Measurements from ENCODE around the gene MAPK4. TPM values are rescaled to one million over a fixed set of nuclear protein-coding genes. Genes with fewer than 3 reads are reported as not detected.
"Not testable (repeated sequence)": the region's sequence is repeated elsewhere in the genome, so short reads cannot be mapped to it uniquely, and the experiment has no call there.

Gene MAPK4
- total RNA-seq, 1 experiment from 2014 or later, result 0.21 TPM

DNA sequence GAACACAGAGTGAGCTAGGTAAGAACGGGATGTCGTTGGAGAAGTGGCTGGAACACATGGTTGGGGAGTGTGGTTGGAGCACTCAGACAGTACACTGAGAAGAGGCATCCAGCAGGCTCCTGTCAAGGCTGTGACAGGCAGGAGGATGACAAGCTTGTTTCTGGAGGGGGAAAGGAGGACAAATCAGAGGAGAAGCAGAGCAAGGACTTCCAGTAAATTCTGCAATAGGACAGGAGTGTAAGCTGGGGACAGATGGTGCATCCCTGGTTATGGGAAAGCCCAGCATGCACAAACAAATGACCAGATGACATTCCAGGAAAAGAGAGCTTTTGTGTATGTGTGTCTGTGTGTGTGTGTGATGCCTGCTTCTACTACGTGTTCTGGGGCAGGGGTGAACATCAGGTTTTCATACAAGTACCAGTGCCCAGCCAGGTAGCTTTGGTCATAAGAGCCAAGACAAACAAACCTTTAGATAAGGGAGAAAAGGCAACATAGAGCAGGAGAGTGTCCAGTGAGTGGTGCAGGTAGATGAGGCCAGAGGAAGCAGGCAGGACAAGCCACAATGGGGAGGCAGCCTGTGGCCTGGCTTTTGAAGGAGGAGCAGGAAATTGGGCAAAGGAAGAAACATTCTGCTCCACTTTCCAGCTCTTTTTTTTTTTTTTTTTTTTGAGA lies 32.1 kb upstream of the MAPK4 start:
- H3K27ac Mint-ChIP-seq (ENCODE audit: low read depth, unreplicated experiment), result no peak overlapping the region
- H3K27me3 Mint-ChIP-seq (ENCODE audit: insufficient read depth, unreplicated experiment), result peaks cover 39% of the 10 kb centered on the region
- intact Hi-C loops (cut with micrococcal nuclease), result no loop called here
- no peak overlapping the region for H3K4me3 Mint-ChIP-seq (ENCODE audit: unreplicated experiment)
- BruUV-seq (replicated peaks), result no TSS peak
- POLR2A ChIA-PET, result no interaction called here
- CTCF ChIA-PET, result interaction anchor here (0.6 kb wide), 2 partner anchors 174 to 251 kb away, joined by 3 read pairs; no protein-coding TSS in a partner anchor
- DNase-seq (ENCODE audit: unreplicated experiment), result no peak
- H3K4me1 Mint-ChIP-seq (ENCODE audit: insufficient read depth, unreplicated experiment), result no peaks in the 10 kb centered on the region
- TF ChIP-seq, protein P1, sequence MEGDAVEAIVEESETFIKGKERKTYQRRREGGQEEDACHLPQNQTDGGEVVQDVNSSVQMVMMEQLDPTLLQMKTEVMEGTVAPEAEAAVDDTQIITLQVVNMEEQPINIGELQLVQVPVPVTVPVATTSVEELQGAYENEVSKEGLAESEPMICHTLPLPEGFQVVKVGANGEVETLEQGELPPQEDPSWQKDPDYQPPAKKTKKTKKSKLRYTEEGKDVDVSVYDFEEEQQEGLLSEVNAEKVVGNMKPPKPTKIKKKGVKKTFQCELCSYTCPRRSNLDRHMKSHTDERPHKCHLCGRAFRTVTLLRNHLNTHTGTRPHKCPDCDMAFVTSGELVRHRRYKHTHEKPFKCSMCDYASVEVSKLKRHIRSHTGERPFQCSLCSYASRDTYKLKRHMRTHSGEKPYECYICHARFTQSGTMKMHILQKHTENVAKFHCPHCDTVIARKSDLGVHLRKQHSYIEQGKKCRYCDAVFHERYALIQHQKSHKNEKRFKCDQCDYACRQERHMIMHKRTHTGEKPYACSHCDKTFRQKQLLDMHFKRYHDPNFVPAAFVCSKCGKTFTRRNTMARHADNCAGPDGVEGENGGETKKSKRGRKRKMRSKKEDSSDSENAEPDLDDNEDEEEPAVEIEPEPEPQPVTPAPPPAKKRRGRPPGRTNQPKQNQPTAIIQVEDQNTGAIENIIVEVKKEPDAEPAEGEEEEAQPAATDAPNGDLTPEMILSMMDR (IDR thresholded peaks at IDR 0.05; ENCODE audit: unreplicated experiment), result no peak
- peaks cover 2% of the 10 kb centered on the region for H3K9me3 Mint-ChIP-seq (ENCODE audit: unreplicated experiment)
- no peaks in the 10 kb centered on the region for H3K36me3 Mint-ChIP-seq (ENCODE audit: insufficient read depth, unreplicated experiment)

- H3K4me3 Mint-ChIP-seq (ENCODE audit: unreplicated experiment), result no peak overlapping the region
- BruUV-seq (replicated peaks), result no TSS peak
- intact Hi-C loops (cut with micrococcal nuclease), result no loop called here
- peaks cover 9% of the 10 kb centered on the region for H3K9me3 Mint-ChIP-seq (ENCODE audit: unreplicated experiment)
- peaks cover 39% of the 10 kb centered on the region for H3K27me3 Mint-ChIP-seq (ENCODE audit: insufficient read depth, unreplicated experiment)
- ChIA-PET POLR2A (no interaction called here), CTCF (no interaction called here)
- H3K27ac Mint-ChIP-seq (ENCODE audit: low read depth, unreplicated experiment), result no peak overlapping the region
- no peak for DNase-seq (ENCODE audit: unreplicated experiment)
- H3K4me1 Mint-ChIP-seq (ENCODE audit: insufficient read depth, unreplicated experiment), result no peaks in the 10 kb centered on the region
- no peaks in the 10 kb centered on the region for H3K36me3 Mint-ChIP-seq (ENCODE audit: insufficient read depth, unreplicated experiment)
- TF ChIP-seq, protein P1 (IDR thresholded peaks at IDR 0.05; ENCODE audit: unreplicated experiment), result no peak
Observed at GRCh38 chr18:50528806-50529205, 31.1 kb upstream of the MAPK4 start.

DNA sequence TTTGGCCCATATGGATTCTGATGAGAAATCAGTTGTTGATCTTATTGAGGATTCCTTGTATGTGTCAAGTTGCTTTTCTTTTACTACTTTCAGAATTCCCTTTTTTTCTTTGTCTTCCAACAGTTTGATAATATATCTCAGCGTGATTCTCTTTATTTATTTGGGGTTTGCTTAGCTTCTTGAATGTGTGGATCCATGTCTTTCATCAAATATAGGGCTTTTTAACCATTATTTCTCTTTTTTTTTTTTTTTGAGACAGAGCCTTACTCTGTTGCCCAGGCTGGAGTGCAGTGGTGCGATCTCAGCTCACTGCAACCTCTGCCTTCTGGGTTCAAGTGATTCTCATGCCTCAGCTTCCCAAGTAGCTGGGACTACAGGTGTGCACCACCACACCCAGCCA lies 26.1 kb upstream of the MAPK4 start:
- H3K36me3 Mint-ChIP-seq (ENCODE audit: insufficient read depth, unreplicated experiment); POLR2A ChIA-PET; H3K27ac Mint-ChIP-seq (ENCODE audit: low read depth, unreplicated experiment); H3K4me3 Mint-ChIP-seq (ENCODE audit: unreplicated experiment); H3K4me1 Mint-ChIP-seq (ENCODE audit: insufficient read depth, unreplicated experiment); DNase-seq (ENCODE audit: unreplicated experiment); intact Hi-C loops (cut with micrococcal nuclease); BruUV-seq (replicated peaks): not testable (repeated sequence)
- CTCF ChIA-PET, result interaction anchor here (0.7 kb wide), 1 partner anchor 388 kb away, joined by 3 read pairs; no protein-coding TSS in a partner anchor
- Mint-ChIP-seq H3K9me3 (ENCODE audit: unreplicated experiment) (peaks cover 17% of the 10 kb centered on the region), H3K27me3 (ENCODE audit: insufficient read depth, unreplicated experiment) (peaks cover 17% of the 10 kb centered on the region)

- H3K27me3 Mint-ChIP-seq (ENCODE audit: insufficient read depth, unreplicated experiment); CTCF ChIA-PET; intact Hi-C loops (cut with micrococcal nuclease); H3K4me1 Mint-ChIP-seq (ENCODE audit: insufficient read depth, unreplicated experiment); H3K27ac Mint-ChIP-seq (ENCODE audit: low read depth, unreplicated experiment); H3K9me3 Mint-ChIP-seq (ENCODE audit: unreplicated experiment); H3K4me3 Mint-ChIP-seq (ENCODE audit: unreplicated experiment); H3K36me3 Mint-ChIP-seq (ENCODE audit: insufficient read depth, unreplicated experiment); DNase-seq (ENCODE audit: unreplicated experiment); BruUV-seq (replicated peaks): not testable (repeated sequence)
- POLR2A ChIA-PET, result interaction anchor here (0.7 kb wide), 1 partner anchor 8 kb away, joined by 3 read pairs; no protein-coding TSS in a partner anchor
Observed at GRCh38 chr18:50544476-50544875, 15.4 kb upstream of the MAPK4 start.

DNA sequence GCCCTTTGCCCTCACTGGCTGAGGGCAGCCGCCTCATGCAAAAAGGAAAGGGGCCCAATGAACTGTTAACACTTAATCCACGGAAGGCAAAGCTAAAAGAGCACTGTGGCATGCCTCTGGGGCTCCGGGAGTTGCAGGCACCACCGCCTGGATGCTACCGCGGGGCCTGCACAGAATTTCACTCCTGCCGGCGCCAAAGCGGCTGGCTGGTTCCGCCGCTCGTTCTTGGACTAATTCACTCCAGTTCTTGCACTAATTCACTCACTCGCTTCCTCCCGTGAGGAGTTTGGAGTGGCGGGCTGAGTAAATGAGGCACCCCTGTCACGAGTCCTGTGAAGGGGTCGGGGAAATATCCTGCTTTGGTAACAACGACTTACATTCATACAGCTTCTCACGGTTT lies 14.0 kb upstream of the MAPK4 start:
- H3K27ac Mint-ChIP-seq (ENCODE audit: low read depth, unreplicated experiment), result no peak overlapping the region
- H3K9me3 Mint-ChIP-seq (ENCODE audit: unreplicated experiment), result no peaks in the 10 kb centered on the region
- POLR2A ChIA-PET, result no interaction called here

More for the DNA sequence above, 14.0 kb upstream of the MAPK4 start:
- CTCF ChIA-PET, result interaction anchor here (0.5 kb wide), 1 partner anchor 1043 kb away, joined by 4 read pairs; no protein-coding TSS in a partner anchor
- no peaks in the 10 kb centered on the region for H3K4me1 Mint-ChIP-seq (ENCODE audit: insufficient read depth, unreplicated experiment)
- TF ChIP-seq, protein P1 (IDR thresholded peaks at IDR 0.05; ENCODE audit: unreplicated experiment), result no peak
- no TSS peak for BruUV-seq (replicated peaks)
- no peak overlapping the region for H3K4me3 Mint-ChIP-seq (ENCODE audit: unreplicated experiment)
- intact Hi-C loops (cut with micrococcal nuclease), result no loop called here
- no peaks in the 10 kb centered on the region for H3K27me3 Mint-ChIP-seq (ENCODE audit: insufficient read depth, unreplicated experiment)
- no peak for DNase-seq (ENCODE audit: unreplicated experiment)
- no peaks in the 10 kb centered on the region for H3K36me3 Mint-ChIP-seq (ENCODE audit: insufficient read depth, unreplicated experiment)
